Motor neuron (in vitro differentiated cells): ENCODE data around the gene ARSD. TPM values are rescaled to one million over a fixed set of nuclear protein-coding genes. Genes with fewer than 3 reads are reported as not detected.
"Not testable (repeated sequence)": the region's sequence is repeated elsewhere in the genome, so short reads cannot be mapped to it uniquely, and the experiment has no call there.

ENCODE experiments used
- ATAC-seq, 8 experiments: fragments of 200-7000 bp; cut with Tn5 transposase; replicated peaks in 6 of 8; 2 replicates each; pipeline ENCODE4 v1.8.0; 2021; ENCODE audit warnings: mild to moderate bottlenecking in 8 of 8, moderate library complexity in 8 of 8
- H3K27ac ChIP-seq, 2 donors: fragments of 250-450 bp; sonication (Bioruptor Pico); 2 replicates each; pipeline ENCODE4 v1.9.0; 2021; ENCODE audit warnings: antibody characterized with exemption in 2 of 2, mild to moderate bottlenecking in 2 of 2, moderate library complexity in 1 of 2
- H3K4me1 ChIP-seq, 2 donors: fragments of 250-450 bp; sonication (Bioruptor Pico); replicated peaks in 1 of 2; 2 replicates each; pipeline ENCODE4 v1.6.1; 2021; ENCODE audit warnings: antibody characterized with exemption in 2 of 2, mild to moderate bottlenecking in 2 of 2, moderate library complexity in 1 of 2
- H3K4me3 ChIP-seq, 5 donors: fragments of 250-450 bp; sonication (Bioruptor Pico); 2 replicates each; pipeline ENCODE4 v1.9.0; 2021; ENCODE audit warnings: antibody characterized with exemption in 5 of 5, mild to moderate bottlenecking in 5 of 5, moderate library complexity in 4 of 5
- WGBS, 10 experiments: fragments of 450-650 bp; shearing (Covaris generic); methylation state at CpG; one replicate each; pipeline ENCODE4 v1.0.0; 2022; 5-methylcytosine and 5-hydroxymethylcytosine counted together
- in situ Hi-C, 9 experiments: fragments of 400-800 bp; cut with MboI; loops; one replicate each; pipeline ENCODE4 v1.15.0; 2021; ENCODE audit warnings: low sequenced_read_pairs in 9 of 9, low pct_unique_long_range_greater_than_20kb in 2 of 9; ENCODE audit not compliant: unreplicated experiment in 9 of 9
- total RNA-seq, 8 experiments: library from RNA; unstranded; fragments of 300-600 nt; gene quantifications; 2 replicates each; pipeline versions ENCODE4 v1.2.3 to v1.2.4, GENCODE V29; 2022

ARSD gene
- total RNA-seq, 8 experiments from 2014 or later, result 2.5 to 23.7 (median 5.8) TPM

DNA sequence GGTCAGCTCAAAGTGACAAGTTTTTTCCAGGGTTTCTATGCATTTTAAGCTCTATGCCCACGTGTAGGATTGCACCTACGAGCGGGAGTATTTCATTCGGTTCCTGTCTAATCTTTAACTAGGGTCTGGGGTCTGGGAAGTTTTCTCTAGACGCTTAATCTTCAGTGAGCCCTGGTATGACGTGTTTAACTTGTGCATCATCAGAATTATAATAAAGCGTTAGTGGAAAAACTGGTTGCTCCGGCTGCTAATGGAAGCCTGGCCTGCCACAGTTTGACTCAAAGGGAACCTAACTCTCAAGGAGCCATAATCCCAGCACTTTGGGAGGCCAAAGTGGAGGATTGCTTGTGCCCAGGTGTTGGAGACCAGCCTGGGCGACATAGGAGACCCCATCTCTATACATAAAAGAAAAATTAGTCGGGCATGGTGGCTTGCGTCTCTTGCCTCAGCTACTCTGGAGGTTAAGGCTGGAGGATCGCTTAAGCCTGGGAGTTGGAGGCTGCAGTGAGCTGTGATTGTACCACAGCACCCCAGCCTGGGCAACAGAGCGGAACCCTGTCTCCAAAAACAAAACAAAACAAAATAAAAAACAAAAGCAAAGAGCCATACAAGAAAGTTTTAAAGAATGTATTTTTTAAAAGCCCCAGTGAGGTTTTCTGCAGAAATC is 30.2 kb downstream of the ARSD start:
- no peak for ATAC-seq
- no peak overlapping the region for H3K27ac ChIP-seq
- peaks cover 12 to 14% of the 10 kb centered on the region in 2 donors for H3K4me1 ChIP-seq
- WGBS, 10 experiments, result 77 to 79% methylated on average over 8 to 11 of the region's 13 CpGs; no CpG with 5 or more reads in 8 of the 10 experiments
- in situ Hi-C loops, result no loop called here
- H3K4me3 ChIP-seq, result no peak overlapping the region

DNA sequence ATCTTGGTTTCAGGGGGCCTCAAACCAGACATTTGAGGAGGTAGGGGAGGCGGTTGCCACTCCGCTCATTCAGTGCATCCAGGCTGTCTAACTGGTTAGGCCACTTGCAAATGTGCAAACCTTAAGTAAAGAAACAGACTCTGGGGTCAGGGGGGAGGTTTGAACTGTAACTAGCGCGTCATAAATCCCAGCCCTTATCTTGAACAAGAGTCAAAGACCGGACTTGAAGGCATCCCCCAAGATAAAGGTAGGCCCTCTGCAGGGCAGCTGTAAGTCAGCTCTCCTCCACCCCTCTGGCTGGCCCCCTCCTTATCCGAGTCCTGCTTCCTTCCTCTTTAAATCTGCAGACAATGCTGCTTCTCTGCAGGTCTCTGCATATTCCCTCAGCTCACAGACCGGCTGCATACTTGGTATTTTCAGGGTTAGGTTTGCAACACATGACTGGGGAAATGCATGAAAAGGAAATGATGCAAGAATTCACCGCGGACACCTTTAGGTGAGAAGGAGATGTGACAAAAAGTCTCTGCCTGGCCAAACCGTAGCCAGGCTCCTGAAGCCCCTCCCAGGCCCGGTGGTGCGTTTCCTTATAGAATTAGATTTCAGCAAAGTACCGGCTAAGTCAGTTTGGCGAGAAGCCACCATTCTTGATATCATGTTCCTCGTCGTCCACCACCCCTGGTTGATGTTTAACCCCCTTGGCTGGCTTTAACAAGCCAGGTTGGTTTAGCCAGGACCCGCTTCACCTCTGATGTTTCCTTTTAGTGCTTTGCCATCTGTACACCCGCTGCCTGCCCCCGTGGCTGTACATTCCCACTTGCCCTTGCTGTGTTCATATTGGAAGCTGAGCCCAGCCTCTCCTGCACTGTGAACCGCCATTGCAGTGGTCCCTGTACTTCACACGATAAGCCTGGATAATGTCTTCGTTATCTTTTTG is 31.2 kb downstream of the ARSD start:
- peaks cover 12 to 14% of the 10 kb centered on the region in 2 donors for H3K4me1 ChIP-seq
- ATAC-seq, result peak in 7 of 8 experiments; percentile 18 to 76 (median 48)
- H3K4me3 ChIP-seq, in situ Hi-C loops, H3K27ac ChIP-seq: not testable (repeated sequence)
- WGBS, 10 experiments, result 20 to 49% (median 25%) methylated on average over 1 to 9 of the region's 22 CpGs; no CpG with 5 or more reads in 7 of the 10 experiments

DNA sequence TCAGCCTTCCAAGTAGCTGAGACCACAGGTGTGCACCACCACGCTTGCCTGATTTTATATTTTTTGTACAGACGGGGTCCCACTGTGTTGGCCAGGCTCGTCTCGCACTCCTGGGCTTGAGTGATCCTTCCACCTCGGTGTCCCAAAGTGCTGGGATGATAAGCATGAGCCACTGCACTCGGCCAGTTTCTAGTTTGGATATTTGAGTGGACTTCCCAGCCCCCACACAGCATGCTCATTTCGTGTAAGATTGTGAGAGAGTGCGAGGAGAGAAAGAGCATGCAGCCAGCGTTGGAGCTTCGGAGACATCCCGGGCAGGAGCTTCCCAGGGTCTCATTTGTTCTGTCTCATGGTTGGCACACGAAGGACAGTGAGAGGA is 31.8 kb downstream of the ARSD start:
- in situ Hi-C loops, result no loop called here
- Histone ChIP-seq H3K27ac (no peak overlapping the region), H3K4me3 (no peak overlapping the region), H3K4me1 (peaks cover 12 to 14% of the 10 kb centered on the region in 2 donors)
- WGBS, 10 experiments, result 30 to 93% methylated on average over 2 to 3 of the region's 12 CpGs; no CpG with 5 or more reads in 8 of the 10 experiments
- ATAC-seq, result no peak

DNA sequence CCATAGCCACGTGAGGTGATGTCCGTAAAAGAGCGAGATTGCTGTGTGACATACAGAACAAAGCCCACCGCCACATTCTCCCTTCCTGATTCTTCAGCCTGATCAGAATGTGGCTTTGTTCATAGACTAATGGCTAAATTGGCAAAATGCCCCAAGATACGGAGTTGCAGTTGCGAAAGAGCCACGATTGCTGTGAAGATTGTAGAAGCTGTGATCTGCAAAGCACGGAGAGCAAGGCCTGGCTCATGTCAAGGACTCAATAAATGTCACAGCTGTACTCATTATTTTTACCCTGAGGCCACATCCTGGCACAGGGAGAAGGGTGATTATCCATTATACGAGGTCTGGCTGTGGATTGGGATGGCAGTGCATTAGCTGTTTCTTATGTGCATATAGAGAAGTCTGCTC is 34.2 kb downstream of the ARSD start:
- ATAC-seq, result peak in 5 of 8 experiments; percentile 31 to 71 (median 44)
- in situ Hi-C loops, result no loop called here
- 49 to 83% (median 50%) methylated on average over 1 to 5 of the region's 9 CpGs; no CpG with 5 or more reads in 7 of the 10 experiments for WGBS, 10 experiments
- no peak overlapping the region for H3K4me3 ChIP-seq
- peaks cover 15 to 20% of the 10 kb centered on the region in 2 donors for H3K4me1 ChIP-seq
- no peak overlapping the region for H3K27ac ChIP-seq

DNA sequence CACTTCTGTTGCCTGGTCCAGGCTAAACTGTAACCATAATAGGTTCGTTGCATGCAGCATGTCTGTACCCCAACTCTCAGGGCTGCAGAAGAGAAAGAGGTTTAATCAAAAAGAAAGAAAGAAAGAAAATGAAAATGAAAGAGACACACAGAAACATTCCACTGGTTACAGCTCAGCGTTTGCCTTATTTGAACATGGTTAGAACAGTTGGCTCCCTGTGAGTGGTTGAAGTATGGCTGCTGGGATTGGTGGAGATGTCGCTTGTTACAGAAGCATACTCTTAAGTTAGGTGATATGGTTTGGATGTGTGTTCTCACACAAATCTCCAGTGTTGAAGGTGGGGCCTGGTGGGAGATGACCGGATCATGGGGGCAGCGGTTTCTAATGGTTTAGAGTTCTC is 36.3 kb downstream of the ARSD start:
- ATAC-seq, result no peak
- Histone ChIP-seq H3K4me1 (peaks cover 9 to 15% of the 10 kb centered on the region in 2 donors), H3K27ac (no peak overlapping the region), H3K4me3 (no peak overlapping the region)
- in situ Hi-C loops, result no loop called here
- WGBS, 10 experiments, result 19 to 100% (median 100%) methylated on average over 1 to 3 of the region's 5 CpGs; no CpG with 5 or more reads in 7 of the 10 experiments

DNA sequence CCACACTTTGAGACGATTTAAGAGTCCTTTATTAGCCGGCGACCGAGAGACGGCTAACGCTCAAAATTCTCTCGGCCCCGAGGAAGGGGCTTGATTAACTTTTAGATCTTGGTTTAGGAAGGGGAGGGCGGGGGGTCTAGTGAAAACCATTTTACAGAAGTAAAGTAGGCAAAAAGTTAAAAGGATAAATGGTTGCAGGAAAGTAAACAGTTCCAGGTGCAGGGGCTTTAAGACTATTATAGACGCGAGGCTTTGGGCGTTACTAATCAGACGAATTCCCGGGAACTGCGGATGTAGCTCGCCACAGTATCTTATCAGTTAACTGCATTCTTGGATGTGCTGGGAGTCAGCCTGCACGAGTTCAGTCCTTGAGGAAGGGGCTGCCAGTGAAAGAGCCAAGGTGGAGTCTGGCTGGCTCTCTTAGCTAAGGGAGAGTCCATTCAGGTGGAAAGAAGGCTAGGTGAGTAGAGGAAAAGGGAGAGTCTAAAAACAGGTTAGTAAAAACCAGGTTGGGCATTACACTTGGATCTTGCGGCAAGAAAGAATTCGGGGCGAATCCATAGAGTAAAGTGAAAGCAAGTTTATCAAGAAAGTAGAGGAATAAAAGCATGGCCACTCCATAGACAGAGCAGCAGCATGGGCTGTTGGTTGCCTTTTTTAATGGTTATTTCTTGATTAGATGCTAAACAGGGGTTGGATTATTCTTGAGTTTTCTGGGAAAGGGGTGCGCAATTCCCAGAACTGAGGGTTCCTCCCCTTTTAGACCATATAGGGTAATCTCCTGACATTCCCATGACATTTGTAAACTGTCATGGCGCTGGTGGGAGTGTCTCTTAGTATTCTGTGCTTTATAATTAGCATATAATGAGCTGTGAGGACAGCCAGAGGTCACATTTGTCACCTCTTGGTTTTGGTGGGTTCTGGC is 38.3 kb downstream of the ARSD start:
- peaks cover 9 to 10% of the 10 kb centered on the region in 2 donors for H3K4me1 ChIP-seq
- H3K27ac ChIP-seq, H3K4me3 ChIP-seq, in situ Hi-C loops, ATAC-seq: not testable (repeated sequence)
- 11% methylated on average over 3 of the region's 22 CpGs; no CpG with 5 or more reads in 9 of the 10 experiments for WGBS, 10 experiments

DNA sequence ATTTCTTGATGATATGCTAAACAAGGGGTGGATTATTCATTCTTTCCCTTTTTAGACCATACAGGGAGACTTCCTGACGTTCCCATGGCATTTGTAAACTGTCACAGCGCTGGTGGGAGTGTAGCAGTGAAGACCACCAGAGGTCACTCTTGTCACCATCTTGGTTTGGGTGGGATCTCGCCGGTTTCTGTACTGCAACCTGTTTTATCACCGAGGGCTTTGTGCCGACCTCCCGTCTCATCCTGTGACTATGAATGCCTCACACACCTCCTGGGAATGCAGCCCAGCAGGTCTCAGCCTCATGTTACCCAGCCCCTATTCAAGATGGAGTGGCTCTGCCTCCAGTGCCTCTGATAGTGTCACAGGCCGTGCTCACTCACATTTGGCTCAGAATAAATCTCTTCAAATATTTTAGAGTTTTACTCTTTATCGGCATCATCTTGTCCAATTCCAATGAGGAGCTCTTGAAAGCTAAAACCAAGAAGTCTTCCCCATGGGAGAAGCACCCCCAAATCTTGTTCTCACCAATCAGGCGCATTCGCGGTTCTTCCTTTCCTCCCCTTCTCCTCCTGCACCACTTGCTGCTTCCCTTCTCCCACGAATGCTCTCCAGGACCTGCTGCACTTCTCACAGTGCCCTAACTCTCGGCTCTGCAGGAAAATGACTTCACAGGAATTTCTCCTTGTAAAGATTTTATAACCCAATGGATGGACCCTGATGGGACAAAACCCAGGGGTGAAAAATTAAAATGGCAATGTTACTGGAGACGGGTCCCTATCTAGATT is 39.2 kb downstream of the ARSD start:
- H3K4me3 ChIP-seq, H3K27ac ChIP-seq: not testable (repeated sequence)

DNA sequence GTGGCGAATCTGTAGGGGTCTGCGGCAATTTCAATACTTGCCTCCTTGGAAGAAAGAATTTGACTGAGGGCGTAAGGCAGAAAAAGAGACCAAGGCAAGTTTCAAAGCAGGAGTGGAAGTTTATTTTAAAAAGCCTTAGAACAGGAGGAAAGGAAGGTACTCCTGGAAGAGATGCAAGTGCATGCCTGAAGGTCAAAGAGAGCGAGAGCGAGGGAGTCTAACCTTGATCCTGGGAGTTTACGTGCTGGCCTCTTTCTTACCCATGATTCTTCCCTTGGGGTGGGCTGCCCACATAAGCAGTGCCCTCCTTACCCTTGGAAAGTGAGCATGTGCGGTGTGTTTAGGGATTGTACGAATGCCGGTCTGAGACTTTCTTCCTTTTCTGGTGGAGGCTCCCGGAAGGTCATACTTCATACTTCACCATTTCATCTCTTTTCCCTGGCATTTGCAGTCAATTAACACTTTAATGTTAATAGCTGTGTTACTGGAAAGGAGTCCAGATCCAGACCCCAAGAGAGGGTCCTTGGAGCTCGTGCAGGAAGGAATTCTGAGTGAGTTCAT is 40.0 kb downstream of the ARSD start:
- in situ Hi-C loops, result no loop called here
- Histone ChIP-seq H3K4me3 (no peak overlapping the region), H3K27ac (no peak overlapping the region), H3K4me1 (peaks cover 5 to 10% of the 10 kb centered on the region in 2 donors)
- WGBS, 10 experiments, result 20 to 83% (median 48%) methylated on average over 1 to 4 of the region's 11 CpGs; no CpG with 5 or more reads in 6 of the 10 experiments
- peak in 2 of 8 experiments; percentile 21 to 23 for ATAC-seq

More for the DNA sequence above, 39.2 kb downstream of the ARSD start:
- in situ Hi-C loops, result not testable (repeated sequence)
- peaks cover 6 to 10% of the 10 kb centered on the region in 2 donors for H3K4me1 ChIP-seq
- 17 to 59% (median 48%) methylated on average over 3 to 9 of the region's 15 CpGs; no CpG with 5 or more reads in 6 of the 10 experiments for WGBS, 10 experiments
- peak; percentile 46 to 79 (median 72) for ATAC-seq

DNA sequence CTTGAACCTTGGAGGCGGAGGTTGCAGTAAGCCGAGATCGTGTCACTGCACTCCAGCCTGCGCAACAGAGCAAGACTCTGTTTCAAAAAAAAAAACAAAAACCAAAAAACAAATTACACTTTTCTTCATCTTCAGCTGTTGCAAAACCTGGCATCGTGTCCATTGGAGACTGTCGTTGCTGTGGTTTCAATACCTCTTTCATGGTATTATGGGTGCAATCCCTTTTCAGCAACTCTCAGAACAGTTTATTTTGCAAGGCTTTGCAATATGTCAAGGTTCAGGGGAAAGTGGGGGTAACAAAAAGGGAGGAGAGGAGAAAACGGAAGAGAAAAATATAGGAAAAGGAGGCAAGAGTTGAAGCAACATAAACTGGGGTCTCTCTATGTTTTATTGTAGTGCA is 40.8 kb downstream of the ARSD start:
- in situ Hi-C loops, result no loop called here
- peaks cover 5 to 10% of the 10 kb centered on the region in 2 donors for H3K4me1 ChIP-seq
- no peak for ATAC-seq
- WGBS, 10 experiments, result 67 to 96% (median 86%) methylated on average over 1 to 7 of the region's 7 CpGs; no CpG with 5 or more reads in 4 of the 10 experiments
- no peak overlapping the region for H3K27ac ChIP-seq
- no peak overlapping the region for H3K4me3 ChIP-seq

DNA sequence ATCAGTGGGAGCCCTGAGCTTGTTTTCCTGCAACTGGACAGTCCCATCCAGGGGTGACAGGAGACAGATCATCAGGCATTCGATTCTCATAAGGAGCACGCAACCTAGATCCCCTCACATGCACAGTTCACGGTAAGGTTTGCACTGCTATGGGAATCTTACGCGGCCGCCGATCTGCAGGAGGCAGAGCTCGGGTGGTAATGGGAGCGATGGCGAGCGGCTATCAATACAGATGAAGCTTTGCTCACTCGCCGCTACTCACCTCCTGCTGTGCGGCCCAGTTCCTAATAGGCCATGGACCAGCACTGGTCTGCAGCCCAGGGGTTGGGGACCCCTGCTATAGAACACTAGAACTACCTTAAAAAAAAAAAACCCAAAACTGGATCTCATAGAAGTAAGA is 45.4 kb downstream of the ARSD start:
- WGBS, 10 experiments, result 85 to 97% (median 90%) methylated on average over 2 to 7 of the region's 14 CpGs; no CpG with 5 or more reads in 7 of the 10 experiments
- Histone ChIP-seq H3K4me1 (no peaks in the 10 kb centered on the region), H3K4me3 (no peak overlapping the region), H3K27ac (no peak overlapping the region)
- ATAC-seq, result no peak
- in situ Hi-C loops, result no loop called here

DNA sequence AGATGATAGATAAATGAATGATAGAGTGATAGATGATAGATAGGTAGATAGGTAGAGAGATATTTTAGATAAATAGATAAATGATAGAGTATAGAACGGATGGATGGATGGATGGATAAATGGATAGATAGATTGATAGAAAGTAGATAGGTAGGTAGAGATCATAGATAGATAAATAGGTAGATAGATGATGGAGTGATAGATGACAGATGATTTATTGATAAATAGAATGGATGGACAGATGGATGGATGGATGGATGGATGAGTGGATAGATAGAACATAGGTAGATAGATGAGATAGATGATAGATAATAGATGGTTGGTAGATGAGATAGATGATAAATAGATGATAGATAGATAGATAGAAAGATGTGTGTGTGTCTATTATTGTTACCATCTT is 49.5 kb downstream of the ARSD start:
- H3K4me1 ChIP-seq, result no peaks in the 10 kb centered on the region
- WGBS, 10 experiments, result 20 to 100% (median 100%) methylated on average over 1 of the region's 1 CpG; no CpG with 5 or more reads in 3 of the 10 experiments
- no peak for ATAC-seq
- H3K4me3 ChIP-seq, result no peak overlapping the region
- in situ Hi-C loops, result no loop called here
- no peak overlapping the region for H3K27ac ChIP-seq
